HG02885 (cell line): Measurements from ENCODE around the gene TTC36.
"Not testable (repeated sequence)": the region's sequence is repeated elsewhere in the genome, so short reads cannot be mapped to it uniquely, and the experiment has no call there.

Experiments
- ATAC-seq: cut with Tn5 transposase; IDR thresholded peaks from one replicate; pipeline ENCODE4 v1.9.1; 2021; ENCODE audit warnings: mild to moderate bottlenecking; ENCODE audit not compliant: unreplicated experiment, poor library complexity

TTC36 gene, protein sequence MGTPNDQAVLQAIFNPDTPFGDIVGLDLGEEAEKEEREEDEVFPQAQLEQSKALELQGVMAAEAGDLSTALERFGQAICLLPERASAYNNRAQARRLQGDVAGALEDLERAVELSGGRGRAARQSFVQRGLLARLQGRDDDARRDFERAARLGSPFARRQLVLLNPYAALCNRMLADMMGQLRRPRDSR

DNA sequence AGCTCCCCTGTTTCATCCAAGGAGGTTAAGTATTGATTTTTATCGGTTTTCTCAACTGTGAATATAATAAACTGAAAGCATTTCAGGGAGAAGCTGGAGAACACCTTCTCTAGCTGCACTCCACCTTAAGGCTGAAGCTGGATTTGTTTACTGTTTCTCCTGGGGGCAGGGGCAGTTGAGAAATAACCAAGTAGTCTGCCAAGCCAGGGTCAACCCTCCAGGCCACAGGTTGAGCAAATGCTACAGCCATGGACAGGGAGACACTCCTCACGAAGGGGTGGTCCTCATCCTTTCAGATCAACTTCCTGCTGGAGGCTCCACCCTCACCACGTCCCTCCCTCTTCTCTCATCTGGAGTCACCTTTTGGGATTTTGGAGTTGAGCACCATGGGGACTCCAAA, at the start of gene TTC36:
Gene TTC36 (plus strand): TSS at position 366 of the 400 bp plus-strand sequence. CDS start 21 bp downstream, at position 387.
- no peak for ATAC-seq

- not testable (repeated sequence) for ATAC-seq
Observed at GRCh38 chr11:118481238-118481637, 46.0 kb upstream of the TTC36 start.

- no peak for ATAC-seq
Observed at GRCh38 chr11:118484405-118484804, 42.9 kb upstream of the TTC36 start.

DNA sequence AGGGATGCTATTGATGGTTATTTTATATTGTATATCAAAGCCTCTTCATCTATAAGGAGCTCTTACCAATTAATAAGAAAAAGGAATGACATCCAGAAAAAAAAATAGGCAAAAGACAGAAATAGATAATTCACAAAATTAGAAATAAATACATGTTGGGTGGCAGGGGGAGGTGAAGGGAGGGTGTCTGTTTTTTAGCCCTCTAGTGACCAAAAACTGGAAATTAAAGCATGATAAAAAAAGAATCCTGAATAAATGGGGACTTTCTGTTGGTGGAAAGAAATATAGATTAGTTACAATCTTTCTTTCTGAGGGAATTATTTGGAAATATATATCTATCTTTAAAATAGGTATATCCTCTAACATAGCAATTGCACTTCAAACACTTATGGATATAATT, 42.0 kb upstream of the TTC36 start:
- ATAC-seq: no peak

GRCh38 chr11:118488480-118489109, 38.7 kb upstream of the TTC36 start:
- no peak for ATAC-seq

DNA sequence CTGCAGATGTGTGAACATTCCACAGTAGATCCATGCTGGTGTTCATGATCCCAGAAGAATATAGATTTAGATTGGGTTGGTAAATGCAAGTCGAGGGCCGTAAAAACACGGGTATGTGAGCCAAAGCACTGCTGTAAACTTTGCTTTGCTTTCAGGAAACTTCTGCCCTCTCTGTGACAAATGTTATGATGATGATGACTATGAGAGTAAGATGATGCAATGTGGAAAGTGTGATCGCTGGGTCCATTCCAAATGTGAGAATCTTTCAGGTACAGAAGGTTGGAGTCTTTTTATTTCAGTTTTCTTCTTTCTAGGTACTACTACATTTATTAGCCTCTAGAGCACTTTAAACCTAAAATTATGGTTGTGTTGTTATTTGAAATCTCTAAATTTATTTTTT, 36.2 kb upstream of the TTC36 start:
- no peak for ATAC-seq

- no peak for ATAC-seq
Observed at GRCh38 chr11:118497831-118498230, 29.4 kb upstream of the TTC36 start.

DNA sequence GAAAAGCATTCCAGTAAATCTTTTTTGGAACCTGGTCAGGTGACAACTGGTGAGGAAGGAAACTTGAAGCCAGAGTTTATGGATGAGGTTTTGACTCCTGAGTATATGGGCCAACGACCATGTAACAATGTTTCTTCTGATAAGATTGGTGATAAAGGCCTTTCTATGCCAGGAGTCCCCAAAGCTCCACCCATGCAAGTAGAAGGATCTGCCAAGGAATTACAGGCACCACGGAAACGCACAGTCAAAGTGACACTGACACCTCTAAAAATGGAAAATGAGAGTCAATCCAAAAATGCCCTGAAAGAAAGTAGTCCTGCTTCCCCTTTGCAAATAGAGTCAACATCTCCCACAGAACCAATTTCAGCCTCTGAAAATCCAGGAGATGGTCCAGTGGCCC, 24.1 kb upstream of the TTC36 start:
- ATAC-seq: no peak

- no peak for ATAC-seq
Observed at GRCh38 chr11:118511601-118512000, 15.7 kb upstream of the TTC36 start.

DNA sequence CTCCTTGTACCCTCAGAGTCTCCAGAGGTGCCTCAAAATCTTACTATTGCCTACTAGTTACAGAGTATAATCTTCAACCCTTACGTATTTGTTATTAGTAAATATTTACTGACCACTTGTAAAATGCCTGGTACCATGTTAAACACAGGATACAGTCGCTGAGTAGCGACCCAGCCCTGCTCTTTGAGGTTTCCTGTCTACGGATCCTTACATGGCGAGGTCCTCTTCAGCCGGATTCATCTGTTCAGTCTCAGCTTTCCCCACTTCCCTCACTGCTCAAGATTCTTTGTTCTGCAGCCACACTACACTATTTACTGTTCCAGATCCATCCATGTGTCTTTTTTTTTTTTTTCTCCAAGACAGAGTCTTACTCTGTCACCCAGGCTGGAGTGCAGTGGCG, 13.2 kb upstream of the TTC36 start:
- ATAC-seq: no peak

- no peak for ATAC-seq
Observed at GRCh38 chr11:118519549-118519948, 7.7 kb upstream of the TTC36 start.

DNA sequence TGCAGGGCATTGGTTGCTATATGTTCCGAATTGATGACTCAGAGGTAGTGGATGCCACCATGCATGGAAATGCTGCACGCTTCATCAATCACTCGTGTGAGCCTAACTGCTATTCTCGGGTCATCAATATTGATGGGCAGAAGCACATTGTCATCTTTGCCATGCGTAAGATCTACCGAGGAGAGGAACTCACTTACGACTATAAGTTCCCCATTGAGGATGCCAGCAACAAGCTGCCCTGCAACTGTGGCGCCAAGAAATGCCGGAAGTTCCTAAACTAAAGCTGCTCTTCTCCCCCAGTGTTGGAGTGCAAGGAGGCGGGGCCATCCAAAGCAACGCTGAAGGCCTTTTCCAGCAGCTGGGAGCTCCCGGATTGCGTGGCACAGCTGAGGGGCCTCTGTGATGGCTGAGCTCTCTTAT, 5.4 kb upstream of the TTC36 start:
- no peak for ATAC-seq

- no peak for ATAC-seq
Observed at GRCh38 chr11:118522571-118523072, 4.7 kb upstream of the TTC36 start.

- no peak for ATAC-seq
Observed at GRCh38 chr11:118524356-118524755, 2.9 kb upstream of the TTC36 start.

- ATAC-seq: no peak
Observed at GRCh38 chr11:118524757-118525470, 2.4 kb upstream of the TTC36 start.

DNA sequence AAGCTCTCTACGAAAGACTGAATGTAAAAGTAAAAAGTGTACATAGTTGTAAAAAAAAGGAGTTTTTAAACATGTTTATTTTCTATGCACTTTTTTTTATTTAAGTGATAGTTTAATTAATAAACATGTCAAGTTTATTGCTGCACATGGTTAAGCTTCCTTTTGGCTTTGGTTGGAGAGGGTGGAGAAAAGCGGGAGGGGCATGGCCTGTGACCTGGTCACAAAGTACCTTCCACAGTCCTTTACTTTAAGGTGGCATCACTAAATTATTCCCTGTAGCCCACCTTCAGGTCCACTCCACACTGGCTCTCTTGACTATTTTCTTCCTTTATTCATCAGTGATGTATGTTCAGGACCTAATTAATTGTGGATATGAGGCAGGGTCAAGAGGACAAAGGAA, 586 bp upstream of the TTC36 start:
- ATAC-seq: no peak

- ATAC-seq: no peak
Observed at GRCh38 chr11:118528511-118528910, 1.2 kb downstream of the TTC36 start.

DNA sequence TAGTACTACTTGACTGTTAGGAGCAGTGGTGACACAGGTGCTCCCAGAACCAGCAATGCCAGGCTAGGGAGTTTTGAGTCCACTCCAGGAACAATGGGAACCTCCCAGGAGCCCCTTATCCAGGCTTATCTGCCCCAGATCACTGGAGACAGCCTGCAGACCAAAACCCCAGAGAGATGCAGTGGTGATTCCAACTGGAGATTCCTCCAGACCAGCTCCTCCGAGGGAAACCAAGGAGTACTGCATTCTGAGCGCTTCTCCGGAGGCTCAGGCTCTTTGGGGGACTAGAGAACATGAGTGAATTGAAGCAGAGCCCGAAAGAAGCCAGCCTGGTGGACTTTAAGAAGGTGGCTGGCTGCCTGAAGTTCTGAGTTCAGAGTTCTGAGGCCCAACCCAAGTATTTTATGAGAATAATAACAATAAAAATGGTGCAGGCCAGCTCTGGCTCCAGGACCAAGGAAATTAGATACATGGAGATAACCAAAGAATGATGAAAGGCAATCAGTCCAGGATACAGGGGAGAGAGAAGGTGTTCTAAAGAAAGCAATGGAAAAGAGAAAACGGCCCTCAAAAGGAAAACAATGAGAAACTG, 2.4 kb downstream of the TTC36 start:
- ATAC-seq: no peak

DNA sequence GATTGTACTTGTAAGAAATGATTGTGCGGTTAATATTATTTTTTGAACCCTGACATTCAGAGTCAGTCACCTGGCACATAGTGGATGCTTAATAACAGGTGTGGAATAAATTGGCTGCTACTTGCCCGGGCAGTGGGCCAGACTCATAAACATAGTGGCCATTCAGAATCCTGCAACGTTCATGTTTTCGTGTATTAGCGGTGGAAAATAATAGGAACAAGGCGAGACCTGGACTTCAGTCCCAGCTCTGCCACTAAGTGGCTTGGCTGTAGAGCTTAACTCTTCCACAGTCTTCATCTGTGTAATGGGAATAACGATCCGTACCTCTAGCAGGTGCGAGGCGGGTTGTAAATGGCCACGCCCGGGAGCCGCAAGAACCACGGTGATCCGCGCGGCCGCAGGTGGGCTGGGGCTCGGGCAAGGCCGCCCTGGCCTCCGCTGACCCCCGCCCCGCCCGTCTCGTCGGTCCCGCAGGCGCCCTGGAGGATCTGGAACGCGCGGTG, 3.0 kb downstream of the TTC36 start:
- no peak for ATAC-seq

DNA sequence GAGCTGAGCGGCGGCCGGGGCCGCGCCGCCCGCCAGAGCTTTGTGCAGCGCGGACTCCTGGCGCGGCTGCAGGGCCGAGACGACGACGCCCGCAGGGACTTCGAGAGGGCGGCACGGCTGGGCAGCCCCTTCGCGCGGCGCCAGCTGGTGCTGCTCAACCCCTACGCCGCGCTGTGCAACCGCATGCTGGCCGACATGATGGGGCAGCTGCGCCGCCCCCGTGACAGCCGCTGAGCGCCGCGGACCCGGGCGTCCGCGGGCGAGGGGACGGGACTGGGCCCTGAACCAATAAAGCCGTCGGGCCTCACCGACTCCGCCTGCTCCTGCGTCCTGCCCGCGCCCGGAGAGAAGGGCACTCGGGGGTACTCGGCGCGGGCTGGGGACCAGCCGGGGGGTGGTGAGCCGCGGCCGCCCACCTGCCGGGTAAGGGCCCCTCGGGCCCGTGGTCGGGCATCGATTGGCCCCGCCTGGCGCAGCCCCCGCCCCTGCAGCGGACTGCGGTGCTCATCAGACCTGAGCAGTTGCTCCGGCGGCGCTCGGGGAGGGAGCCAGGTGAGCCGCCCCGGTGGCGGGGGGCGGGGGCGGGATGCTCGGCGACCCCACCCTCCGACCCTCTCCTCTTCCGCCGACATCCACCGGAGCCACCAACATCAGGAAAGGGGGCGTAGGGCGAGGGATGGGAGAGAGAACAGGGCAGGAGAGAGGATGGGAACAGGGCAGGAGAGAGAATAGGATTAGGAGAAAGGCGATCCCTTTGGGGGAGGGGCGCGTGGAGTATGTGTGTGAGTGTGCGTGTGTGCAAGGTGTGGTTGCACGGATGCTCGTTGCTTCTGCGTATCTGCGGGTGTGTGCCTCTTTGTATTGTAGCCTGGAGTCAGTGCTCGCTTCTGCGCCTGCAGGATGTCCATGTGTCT, 3.7 kb downstream of the TTC36 start, which contains the start of gene TMEM25:
Gene TMEM25 (plus strand): TSS at position 510 of the 914 bp plus-strand sequence. CDS start 610 bp downstream, outside the sequence.
- ATAC-seq: peak; percentile 70
